Cardiac fibroblast (primary cell): ENCODE measurements around the gene FGFR4.

ENCODE experiments used
- DNase-seq, 2 donors: peaks; one replicate each; pipeline versions ENCODE4 v3.0.0 to v3.0.0-alpha.2; 2010; ENCODE audit warnings: low read depth in 2 of 2
- H3K4me3 ChIP-seq, 2 donors: replicated peaks in 1 of 2; 1 replicate in 1 of 2; 2 replicates in 1 of 2; pipeline ENCODE4 v1.5.1; 2011; ENCODE audit warnings: low read depth in 2 of 2, low read length in 2 of 2, mild to moderate bottlenecking in 2 of 2, moderate library complexity in 1 of 2
- TF ChIP-seq, protein P1 (sequence below): IDR thresholded peaks from one replicate; pipeline ENCODE4 v1.5.1; 2011; ENCODE audit warnings: low read depth, mild to moderate bottlenecking, low read length, inconsistent platforms

The FGFR4 gene

DNA sequence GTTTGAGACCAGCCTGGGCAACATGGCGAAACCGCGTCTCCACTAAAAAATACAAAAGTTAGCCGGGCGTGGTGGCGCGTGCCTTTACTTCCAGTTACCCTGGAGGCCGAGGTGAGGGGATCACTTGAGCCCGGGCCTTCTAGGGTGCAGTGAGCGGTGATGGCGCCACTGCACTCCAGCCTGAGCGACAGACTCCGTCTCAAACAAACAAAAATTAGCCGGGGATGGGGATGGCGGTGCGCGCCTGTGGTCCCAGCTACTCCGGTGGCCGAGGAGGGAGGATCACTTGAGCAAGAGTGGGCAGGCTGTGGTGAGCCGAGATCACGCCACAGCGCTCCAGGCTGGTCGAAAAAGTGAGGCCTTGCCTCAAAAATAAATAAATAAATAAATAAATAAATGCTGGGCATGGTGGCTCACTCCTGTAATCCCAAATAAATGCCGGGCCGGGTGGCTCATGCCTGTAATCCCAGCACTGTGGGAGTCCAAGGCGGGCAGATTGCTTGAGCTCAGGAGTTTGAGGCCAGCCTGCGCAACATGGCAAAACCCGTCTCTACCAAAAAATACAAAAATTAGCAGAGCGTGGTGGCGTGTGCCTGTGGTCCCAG, 30.8 kb downstream of the FGFR4 start:
- DNase-seq, result no peak
- TF ChIP-seq, protein P1, sequence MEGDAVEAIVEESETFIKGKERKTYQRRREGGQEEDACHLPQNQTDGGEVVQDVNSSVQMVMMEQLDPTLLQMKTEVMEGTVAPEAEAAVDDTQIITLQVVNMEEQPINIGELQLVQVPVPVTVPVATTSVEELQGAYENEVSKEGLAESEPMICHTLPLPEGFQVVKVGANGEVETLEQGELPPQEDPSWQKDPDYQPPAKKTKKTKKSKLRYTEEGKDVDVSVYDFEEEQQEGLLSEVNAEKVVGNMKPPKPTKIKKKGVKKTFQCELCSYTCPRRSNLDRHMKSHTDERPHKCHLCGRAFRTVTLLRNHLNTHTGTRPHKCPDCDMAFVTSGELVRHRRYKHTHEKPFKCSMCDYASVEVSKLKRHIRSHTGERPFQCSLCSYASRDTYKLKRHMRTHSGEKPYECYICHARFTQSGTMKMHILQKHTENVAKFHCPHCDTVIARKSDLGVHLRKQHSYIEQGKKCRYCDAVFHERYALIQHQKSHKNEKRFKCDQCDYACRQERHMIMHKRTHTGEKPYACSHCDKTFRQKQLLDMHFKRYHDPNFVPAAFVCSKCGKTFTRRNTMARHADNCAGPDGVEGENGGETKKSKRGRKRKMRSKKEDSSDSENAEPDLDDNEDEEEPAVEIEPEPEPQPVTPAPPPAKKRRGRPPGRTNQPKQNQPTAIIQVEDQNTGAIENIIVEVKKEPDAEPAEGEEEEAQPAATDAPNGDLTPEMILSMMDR, result no peak
- H3K4me3 ChIP-seq, result no peak overlapping the region

DNA sequence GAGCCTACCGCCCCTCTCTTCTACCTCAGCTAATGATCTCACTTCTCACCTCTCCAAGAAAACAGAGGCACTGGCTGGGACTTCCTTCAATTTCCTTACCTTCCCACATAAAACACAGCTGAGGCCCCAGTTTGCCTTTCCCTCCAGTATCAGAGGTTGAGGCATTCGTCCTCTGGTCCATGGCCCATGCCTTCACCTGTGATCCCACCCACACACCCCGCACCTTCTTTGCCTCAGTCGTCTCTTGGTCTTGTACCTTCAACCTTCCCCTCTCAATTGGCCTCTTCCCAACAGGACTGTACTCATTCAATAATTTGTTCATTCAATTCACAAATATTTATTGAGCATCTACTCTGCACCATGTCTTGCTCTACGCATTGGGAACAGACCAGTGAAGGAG, 35.9 kb downstream of the FGFR4 start:
- TF ChIP-seq, protein P1, result no peak
- no peak for DNase-seq
- no peak overlapping the region for H3K4me3 ChIP-seq

DNA sequence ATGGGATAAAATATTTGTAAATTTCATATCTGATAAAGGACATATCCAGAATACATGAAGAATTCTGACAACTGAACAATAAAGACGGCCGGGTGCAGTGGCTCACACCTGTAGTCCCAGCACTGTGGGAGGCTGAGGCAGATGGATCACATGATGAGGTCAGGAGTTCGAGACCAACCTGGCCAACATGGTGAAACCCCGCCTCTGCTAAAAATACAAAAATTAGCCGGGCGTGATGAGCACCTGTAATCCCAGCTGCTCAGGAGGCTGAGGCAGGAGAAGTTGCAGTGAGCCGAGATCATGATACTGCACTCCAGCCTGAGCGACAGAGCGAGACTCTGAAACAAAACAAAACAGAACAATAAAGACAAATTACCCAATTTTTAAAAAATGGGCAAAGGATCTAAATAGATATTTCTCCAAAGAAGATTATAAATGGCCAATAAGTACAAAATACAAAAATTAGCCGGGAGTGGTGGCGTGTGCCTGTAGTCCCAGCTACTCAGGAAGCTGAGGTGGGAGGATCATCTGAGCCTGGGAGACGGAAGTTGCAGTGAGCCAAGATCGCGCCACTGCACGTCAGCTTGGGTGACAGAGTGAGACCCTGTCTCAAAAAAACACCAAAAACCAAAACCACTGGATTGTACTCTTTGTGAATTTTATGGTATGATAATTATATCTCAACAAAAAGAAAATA, 37.2 kb downstream of the FGFR4 start:
- H3K4me3 ChIP-seq, result no peak overlapping the region
- TF ChIP-seq, protein P1, result no peak
- no peak for DNase-seq

DNA sequence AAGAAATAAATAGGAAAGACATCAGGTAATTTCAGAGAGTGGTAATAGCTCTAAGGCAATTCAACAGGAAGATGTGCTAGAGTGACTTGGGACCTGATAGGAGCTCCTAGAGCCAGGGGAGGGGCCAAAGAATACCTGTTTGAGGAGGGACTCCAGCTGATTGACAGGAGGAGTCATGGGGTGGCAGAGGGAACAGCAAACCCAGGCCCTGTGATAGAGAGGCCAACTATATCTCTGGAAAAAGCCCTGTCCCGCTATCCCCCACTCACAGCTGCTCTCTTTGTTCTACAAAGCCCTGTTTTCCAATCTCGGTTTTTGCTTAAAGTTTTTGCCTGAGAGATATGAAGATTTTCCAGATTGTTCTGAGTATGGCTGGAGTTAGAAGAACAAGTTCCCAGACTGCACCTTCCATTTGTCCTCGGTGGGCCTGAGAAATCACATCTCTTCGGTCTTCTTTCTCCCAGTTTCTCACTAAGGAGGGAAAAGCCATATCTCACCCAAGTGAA, 37.8 kb downstream of the FGFR4 start:
- DNase-seq, result no peak
- TF ChIP-seq, protein P1, result no peak
- no peak overlapping the region for H3K4me3 ChIP-seq

DNA sequence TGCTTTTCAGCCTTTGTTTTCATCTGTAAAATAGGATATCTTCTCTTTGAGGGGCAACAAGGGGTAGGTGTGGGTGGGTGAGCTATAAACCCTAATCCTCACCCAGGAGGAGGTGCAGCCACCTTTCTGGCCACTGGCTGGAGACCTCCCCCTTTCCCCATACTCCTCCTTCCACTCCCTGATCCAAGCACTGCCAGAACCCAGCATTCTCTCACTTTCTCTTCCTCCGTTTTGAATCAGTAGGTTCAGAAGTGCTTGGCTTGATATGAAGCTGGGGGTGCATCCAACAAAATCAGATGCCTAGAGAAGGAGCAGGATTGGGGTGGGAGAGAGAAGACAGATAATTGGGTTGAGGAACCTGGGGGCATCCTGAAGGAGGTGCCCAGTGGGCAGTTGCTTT, 40.1 kb downstream of the FGFR4 start:
- no peak for DNase-seq
- no peak overlapping the region for H3K4me3 ChIP-seq
- TF ChIP-seq, protein P1, result no peak

DNA sequence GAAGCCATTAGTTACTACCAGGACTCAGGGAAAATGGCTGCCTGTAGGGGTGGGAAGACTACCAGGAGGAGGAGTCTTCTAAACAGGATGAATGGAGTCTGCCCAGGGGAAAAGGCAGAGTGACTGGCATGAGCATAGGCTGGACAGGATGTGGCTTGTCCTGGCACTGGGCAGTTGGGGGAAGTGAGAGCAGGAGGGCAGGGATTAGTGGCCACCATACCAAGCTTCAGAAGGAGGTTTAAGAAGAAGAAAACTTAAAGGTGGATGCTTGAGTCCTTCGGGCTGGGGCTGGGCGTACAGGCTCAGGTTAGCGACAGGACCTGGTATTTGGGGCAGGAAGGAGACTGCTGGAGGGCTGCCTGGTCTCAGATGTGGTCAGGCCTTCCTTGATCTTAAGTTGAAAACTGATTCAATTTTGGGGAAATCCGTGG, 41.9 kb downstream of the FGFR4 start:
- DNase-seq, result no peak
- TF ChIP-seq, protein P1, result no peak
- H3K4me3 ChIP-seq, result no peak overlapping the region
